GDM1 (cell line): Measurements from ENCODE around the gene CRCP.
"Not testable (repeated sequence)": the region's sequence is repeated elsewhere in the genome, so short reads cannot be mapped to it uniquely, and the experiment has no call there.

Source experiments
- DNase-seq: peaks from one replicate; lab custom pipeline; 2025; lab: John Stamatoyannopoulos, UW

CRCP gene

DNA sequence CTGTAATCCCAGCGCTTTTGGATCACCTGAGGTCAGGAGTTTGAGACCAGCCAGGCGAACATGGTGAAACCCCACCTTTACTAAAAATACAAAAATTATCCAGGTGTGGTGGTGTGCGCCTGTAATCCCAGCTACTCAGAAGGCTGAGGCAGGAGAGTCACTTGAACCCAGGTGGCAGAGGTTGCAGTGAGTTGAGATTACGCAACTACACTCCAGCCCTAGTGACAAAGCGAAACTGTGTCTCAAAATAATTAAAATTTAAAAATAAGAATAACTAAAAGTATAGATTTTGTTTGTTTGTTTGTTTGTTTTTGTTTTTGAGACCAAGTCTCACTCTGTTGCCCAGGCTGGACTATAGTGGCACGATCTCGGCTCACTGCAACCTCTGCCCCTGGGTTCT lies 41.4 kb downstream of the CRCP start:
- not testable (repeated sequence) for DNase-seq

DNA sequence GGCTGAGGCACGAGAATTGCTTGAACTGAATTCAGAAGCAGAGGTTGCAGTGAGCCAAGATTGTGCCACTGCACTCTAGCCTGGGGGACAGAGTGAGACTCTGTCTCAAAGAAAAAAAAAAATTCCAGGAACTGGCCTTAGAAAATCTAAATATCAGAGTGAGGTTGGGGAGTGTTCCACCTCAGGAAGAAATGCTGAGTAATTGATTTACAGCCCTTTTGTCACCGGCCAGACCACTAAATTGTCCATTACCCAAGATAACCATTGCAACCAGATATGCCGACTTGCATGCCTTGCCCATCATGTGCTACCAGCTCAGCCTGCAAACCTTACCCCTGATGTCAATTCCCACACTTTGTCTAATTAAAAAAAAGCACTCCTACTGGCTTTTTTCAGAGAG lies 42.4 kb downstream of the CRCP start:
- no peak for DNase-seq

DNA sequence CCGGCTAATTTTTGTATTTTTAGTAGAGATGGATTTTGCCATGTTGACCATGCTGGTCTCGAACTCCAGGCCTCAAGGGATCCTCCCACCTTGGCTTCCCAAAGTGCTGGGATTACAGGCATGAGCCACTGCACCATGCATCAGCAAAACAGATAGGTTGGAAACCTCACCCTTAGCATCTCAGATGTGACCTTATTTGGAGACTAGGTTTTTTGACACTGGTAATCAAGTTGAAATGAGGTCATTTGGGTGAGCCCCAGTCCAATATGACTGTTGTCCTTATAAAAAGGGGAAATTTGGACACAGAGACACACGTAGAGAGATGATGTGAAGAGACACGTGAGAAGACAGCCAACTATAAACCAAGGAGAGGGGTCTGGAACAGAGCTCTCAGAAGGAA lies 48.0 kb downstream of the CRCP start:
- DNase-seq: no peak

DNA sequence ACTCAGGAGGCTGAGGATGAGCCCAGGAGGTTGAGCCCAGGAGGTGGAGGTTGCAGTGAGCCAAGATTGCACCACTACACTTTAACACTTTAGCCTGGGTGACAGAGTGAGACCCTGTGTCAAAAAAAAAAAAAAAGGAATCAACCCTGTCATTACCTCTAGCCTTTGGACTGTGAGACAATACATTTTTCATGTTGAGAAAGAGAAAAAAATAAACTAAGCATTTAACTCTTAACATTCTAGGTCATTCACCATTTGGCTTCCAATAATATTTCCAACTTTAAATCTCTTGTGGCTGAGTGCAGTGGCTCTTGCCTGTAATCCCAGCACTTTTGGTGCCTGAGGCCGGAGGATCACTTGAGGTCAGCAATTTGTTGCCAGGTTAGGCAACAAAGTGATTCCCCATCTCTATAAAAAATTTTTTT lies 48.6 kb downstream of the CRCP start:
- no peak for DNase-seq

DNA sequence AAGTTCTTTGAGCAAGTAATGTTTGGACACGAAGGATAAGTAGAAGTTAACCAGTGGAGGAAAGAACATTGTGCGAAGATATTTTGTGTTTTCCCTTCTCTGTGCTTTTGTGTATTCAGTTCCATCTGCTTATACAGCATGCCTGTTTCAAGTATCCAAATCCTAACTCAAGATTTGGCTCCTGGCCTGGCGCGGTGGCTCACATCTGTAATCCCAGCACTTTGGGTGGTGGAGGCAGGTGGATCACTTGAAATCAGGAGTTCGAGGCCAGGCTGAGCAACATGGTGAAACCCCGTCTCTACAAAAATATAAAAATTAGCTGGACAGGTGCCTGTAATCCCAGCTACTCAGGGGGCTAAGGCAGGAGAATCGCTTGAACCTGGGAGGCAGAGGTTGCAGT lies 49.7 kb downstream of the CRCP start:
- no peak for DNase-seq

DNA sequence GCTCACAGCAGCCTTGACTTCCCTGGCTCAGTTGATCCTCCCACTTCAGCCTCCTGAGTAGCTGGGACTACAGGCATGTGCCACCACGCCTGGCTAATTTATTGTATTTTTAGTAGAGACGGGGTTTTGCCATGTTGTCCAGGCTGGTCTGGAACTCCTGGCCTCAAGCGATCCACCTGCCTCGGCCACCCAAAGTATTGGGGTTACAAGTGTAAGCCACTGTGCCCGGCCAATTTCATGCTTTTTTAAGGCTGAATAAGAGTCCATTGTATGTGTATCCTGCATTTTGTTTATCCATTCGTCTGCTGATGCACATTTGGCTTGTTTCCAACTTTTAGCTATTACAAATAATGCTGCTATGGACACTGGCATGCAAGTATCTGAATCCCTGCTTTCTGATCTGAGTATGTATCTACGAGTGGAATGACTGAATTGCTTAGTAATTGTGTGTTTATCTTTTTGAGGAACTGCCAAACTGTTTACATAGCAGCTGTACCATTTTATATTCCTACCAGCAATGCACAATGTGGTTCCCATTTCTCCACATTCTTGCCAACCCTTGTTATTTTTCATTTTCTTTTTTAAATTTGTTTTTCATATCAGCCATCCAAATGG lies 53.2 kb downstream of the CRCP start:
- no peak for DNase-seq

DNA sequence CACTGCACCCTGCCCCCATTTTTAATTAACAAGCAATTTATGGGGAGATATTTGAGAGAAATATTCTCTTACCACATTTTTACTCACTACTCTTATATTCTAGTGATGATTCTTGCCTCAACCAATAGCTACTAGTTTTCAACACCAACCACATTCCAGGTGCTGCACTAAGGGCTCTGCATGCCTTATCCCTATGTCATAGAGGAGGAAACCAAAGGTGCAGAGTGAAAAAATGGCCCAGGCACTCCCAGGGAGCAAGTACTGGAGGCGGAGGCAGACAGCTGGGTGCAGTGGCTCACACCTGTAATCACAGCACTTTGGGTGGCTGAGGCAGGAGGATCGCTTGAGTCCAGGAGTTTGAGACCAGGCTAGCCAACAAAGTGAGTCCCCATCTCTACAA lies 55.0 kb downstream of the CRCP start:
- DNase-seq: no peak

DNA sequence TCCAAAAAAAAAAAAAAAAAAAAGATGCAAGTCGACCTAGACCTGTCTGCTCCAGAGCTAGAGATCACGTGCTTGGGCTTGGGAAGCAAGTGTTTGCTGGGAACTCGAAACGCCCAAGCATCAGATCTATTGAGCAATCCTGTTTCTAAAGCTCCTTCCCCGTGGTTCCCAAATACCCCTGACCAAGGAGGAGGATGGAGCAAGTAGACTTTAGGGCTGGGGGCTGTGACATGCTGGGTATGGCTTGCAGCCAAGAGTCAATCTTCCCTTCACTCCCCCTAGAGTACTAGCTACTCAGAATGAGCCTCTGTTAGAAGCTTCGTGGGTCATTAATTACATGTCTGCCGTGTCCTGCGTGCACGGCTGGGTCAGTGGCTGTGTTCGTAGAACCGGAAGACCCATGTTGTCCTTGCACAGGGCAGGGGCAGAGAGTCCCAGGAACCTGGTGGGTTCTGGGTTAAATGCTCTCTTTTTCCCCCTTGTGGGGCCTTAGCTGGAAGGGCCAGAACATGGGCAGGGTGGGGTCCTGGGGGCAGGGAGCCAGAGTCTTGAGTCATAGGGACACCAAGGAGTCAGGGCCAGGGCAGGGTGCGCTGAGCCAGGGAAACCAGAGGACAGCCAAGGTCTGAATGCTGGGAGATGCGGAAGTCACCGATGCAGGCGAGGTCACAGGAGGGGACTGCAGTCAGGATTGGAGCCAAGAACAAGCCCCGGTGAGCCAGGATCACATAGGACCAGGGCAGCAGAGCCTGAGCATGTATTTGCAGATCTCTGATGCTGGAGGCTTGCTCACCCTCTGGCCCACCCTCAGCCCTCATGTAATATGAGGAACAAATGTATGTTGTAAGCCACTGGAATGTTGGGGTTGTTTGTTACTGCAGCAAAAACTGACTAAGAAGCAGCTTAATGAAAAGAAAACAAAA lies 55.9 kb downstream of the CRCP start:
- no peak for DNase-seq

DNA sequence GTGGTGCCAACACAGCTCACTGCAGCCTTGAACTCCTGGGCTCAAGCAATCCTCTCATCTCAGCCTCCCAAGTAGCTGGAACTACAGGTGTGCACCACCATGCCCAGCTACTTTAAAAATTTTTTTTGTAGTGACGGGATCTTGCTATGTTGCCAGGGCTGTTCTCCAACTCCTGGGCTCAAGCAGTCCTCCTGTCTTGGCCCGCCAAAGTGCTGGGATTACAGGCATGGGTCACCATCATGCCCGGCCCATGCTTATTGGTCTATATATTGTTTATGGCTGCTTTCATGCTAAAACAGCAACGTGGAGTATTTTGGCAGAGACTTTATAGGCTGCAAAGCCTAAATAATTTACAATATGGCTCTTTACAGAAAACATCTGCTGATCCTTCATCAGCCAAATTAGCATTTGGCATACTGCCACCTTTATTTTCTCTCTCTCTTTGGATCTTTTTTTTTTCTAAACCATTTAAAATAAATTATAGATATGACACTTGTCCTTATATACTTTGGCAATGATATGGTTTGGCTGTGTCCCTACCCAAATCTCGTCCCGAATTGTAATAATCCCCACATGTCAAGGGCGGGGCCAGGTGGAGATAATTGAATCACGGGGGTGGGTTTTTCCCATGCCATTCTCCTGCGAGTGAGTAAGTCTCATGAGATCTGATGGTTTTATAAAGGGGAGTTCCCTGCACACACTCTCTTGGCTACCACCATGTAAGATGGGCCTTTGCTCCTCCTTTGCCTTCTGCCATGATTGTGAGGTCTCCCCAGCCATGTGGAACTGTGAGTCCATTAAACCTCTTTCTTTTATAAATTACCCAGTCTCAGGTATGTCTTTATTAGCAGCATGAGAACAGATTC lies 58.1 kb downstream of the CRCP start:
- DNase-seq: not testable (repeated sequence)

DNA sequence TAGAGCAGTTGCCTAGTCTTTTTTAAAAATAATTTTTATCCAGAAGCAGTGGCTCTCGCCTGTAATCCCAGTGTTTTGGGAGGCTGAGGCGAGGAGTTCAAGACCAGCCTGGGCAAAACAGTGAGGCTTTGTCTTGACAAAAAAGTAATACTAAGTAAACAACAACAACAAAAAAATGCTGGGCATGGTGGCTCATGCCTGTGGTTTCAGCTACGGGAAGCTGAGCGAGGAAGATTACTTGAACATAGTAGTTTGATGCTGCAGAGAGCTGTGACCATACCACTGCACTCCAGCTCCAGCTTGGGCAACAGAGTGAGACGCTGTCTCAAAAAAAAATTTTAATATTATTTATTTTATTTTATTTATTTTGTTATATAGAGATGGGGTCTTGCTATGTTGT lies 59.2 kb downstream of the CRCP start:
- no peak for DNase-seq

DNA sequence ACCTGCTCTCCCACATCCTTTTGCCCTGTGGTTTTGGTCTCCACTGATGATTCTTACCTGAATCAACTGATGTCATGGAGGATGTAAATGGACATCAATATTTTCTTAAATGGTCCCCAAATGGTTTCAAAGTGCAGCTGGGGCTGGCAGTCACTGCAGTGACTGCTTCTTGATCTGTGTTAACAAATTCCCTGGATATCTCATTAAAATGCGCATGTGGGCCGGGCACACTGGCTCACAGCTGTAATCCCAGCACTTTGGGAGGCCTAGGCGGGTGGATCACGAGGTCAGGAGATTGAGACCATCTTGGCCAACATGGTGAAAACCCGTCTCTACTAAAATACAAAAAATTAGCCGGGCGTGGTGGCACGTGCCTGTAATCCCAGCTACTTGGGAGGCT lies 60.4 kb downstream of the CRCP start:
- not testable (repeated sequence) for DNase-seq

DNA sequence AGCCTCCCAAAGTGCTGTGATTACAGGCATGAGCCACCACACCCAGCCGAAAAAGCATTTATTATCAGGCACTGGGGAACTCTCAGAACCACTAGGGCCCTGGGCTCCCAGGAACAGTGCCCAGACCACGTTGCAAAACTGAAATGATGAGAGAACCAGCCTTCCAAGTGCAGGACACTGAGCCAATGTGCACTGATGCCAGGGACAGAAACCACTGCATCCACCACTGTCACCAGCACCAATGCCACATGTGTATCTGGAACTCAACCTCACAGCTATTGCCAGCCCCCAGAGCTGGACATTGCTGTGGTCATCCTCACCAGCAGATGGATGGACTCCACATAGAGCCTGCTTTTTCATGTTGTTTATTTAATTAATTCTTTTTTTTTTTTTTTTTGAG lies 62.3 kb downstream of the CRCP start:
- DNase-seq: no peak

DNA sequence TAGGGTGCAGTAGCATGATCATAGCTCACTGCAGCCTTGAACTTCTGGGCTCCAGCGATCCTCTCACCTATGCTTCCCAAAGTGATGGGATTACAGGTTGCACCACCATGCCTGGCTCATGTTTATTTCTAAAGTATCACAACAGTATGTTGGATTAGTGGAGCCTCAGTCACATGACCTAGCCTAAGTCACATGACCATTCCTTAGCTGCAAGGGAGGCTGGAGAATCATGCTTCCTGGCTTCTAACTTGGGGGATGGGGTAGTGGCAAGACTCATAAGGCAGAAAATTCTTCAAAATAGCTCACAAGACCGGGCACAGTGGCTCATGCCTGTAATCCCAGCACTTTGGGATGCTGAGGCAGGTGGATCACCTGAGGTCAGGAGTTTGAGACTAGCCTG lies 63.6 kb downstream of the CRCP start:
- DNase-seq: no peak

DNA sequence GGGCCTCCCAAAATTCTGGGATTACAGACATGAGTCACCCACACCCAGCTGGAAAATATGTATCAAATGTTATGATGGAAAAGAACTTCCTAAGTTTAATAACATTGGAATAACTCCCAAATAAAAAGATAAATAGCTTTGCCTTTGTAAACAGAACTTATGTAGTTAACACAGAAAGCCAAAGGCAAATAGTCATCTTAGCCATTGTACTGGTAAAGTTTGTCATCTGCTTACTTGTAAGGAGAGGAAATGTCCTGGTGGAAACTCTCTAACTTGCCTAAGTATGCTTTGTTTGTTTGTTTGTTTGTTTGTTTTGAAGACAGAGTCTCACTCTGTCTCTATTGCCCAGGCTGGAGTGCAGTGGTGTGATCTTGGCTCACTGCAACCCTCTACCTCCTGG lies 66.7 kb downstream of the CRCP start:
- no peak for DNase-seq

DNA sequence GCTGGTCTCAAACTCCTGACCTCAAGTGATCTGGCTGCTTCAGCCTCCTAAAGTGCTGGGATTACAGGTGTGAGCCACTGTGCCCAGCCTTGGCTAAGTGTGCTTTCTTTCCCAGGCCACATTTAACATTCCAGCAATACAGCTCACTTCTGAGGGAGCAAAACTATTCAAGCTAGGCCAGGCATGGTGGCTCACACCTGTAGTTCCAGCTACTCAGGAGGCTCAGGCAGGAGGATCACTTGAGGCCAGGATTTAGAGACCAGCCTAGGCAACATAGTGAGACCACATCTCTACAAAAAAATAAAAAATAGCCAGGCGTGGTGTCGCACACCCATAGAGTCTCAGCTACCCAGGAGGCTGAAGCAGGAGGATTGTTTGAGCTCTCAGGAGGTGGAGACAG lies 67.2 kb downstream of the CRCP start:
- DNase-seq: no peak

DNA sequence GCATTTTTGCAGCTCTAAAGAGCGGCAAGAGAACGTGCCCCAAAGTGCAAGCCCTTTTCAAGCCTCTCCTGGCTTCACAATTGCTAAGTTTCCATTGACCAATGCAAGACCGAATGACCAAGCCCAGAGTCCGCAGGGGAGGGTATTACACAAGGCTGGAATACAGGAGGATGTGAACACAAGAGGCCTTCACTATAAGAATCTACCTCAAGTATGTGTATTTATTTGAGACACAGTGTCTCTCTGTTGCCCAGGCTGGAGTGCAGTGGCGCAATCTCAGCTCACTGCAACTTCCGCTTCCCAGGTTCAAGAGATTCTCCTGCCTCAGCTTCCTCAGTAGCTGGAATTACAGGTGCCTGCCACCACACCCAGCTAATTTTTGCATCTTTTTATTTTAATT lies 68.3 kb downstream of the CRCP start:
- no peak for DNase-seq

DNA sequence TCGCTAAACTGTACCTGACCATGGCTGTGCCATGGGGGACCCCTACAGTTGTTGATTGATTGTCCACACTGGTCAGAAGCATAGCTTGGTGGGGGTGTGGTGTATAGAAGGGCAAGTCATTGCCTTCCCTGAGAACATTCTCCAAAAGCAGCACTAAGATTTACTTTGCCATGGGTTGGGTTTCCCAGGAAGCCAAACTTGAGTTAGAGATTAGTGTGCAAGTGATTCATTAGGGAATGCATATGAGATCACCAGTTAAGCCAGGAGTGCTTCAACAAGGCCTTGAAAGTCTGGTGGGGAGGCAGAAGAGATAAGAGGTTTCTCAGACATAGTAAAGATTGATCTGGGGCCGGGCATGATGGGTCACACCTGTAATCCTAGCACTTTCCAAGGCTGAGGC lies 69.1 kb downstream of the CRCP start:
- no peak for DNase-seq

DNA sequence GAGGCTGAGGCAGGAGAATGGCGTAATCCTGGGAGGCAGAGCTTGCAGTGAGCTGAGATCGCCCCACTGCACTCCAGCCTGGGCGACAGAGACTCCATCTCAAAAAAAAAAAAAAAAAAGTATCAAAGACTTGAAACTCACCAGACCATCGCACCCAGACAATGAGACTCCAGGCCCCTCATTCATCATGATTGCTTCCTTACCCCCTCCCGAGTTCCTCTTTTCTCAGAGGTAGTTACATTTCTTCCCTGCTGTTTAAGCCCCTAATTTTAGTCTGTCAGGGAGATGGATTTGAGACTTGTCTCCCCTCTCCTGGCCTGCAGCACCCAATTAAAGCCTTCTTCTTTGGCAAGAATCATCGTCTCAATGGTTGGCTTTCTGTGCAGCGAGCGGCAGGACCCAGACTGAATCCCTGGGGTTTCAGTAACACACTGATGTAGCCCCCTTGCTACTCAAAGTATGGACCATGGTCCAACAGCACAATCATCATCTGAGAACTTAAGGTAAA lies 71.1 kb downstream of the CRCP start:
- DNase-seq: no peak

DNA sequence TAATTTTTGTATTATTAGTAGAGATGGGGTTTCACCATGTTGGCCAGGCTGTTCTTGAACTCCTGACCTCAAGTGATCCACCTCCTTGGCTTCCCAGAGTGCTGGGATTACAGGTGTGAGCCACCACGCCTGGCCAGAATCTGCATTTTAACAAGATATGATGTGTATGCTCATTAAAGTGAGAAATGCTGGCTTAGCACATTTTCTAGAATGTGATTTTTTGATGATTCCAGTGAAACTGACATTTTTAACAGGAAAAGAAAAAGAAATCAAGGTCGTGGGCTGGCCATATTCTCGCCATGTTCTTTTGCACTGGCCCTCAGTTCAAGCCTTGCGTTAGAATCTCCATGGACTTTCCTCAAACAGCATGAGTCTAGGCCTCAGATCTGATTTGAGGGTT lies 72.3 kb downstream of the CRCP start:
- no peak for DNase-seq

DNA sequence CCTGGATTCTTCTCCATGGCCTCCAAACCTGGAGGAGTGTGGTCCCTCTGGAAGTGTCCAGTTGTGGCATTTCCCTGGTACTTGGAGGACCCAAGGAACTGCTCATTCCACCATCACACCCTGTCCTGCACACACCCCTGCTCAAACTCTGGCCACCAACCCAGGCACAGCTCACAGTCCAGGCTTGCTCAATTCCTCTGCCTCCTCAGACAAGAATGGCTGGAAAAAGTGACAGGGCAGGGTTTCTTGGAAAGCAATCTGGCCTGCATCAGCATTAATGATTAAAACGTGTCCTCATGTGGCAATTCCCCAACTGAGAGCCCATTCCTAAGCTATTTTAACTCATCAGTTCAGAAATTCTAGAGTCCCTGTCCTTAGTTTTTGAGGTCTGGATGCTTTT lies 73.3 kb downstream of the CRCP start:
- no peak for DNase-seq

DNA sequence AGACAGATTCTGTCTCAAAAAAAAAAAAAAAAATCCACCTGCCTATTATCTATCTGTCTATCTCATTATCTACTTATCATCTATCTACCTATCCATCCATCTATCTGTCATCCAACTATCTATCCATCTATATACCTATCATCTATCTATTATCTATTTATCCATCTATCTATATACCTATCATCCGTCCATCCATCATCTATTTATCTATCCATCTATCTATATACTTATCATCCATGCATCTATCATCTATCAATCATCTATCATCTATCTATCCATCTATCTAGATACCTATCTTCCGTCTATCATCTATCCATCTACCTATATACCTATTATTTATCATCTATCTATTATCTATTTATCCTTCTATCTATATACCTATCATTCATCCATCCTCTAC lies 74.0 kb downstream of the CRCP start:
- DNase-seq: no peak

DNA sequence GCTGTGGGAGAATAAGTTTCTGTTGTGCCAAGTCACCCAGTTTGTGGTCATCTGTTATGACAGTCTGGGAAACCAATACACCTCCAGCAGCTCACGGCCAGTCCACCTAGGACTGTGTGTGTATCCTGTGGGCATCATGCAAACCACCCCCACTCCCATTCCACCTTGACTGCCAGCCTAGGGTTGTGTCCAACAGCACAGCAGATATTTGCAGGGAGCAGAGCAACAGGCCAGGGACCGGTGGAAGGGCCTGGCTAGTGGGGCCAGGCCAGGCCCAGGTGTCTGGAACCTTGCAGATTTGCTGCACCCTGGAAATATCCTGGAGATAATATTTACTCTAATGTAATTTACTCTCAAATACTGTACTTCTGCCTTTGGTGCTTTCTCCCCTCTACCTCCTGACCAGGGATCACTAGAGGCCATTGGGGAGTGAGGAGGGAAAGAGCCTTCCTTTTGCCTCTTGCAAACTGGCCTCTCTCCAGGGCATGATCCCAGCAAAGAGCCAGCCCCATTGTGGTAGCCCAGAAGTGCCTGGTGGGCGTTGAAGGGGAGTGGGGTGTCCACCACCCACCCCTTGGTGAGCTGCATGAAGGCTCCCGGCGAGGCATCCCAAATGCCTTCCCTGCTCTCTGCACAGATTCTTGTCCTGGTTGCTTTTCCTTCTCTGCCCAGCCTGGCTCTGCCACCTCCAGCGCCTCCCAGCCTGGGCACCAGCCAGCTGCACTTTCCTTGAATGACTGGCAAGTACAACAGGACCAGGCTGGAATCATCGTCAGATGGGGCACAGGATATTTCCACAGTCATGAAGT lies 75.3 kb downstream of the CRCP start:
- no peak for DNase-seq
